WTC11 (cell line): ENCODE measurements around the gene MPP2. TPM values are rescaled to one million over a fixed set of nuclear protein-coding genes. Genes with fewer than 3 reads are reported as not detected.

Experiments used
- ATAC-seq: fragments of 200-7000 bp; cut with Tn5 transposase; 2 replicates; pipeline ENCODE4 v1.10.0; 2021; ENCODE audit warnings: mild to moderate bottlenecking, moderate library complexity
- CTCF ChIA-PET: fragments of 300-600 bp; sonication (Branson Sonifier 250); formaldehyde crosslinking; loops from one replicate; lab custom pipeline; 2021; ENCODE audit warnings: antibody characterized with exemption; lab: Charles Lee
- POLR2A ChIA-PET: fragments of 350-600 bp; sonication (Branson Sonifier 250); formaldehyde crosslinking; loops from one replicate; lab custom pipeline; 2021; ENCODE audit warnings: antibody characterized with exemption; lab: Charles Lee
- DNase-seq: peaks from one replicate; pipeline ENCODE4 v3.0.0; 2021; ENCODE audit warnings: low spot score
- H3K27ac Mint-ChIP-seq: 2 replicates; pipeline ENCODE4 v1.8.0; 2021; ENCODE audit warnings: mixed read lengths
- H3K27me3 Mint-ChIP-seq: 2 replicates; pipeline ENCODE4 v1.8.0; 2021; ENCODE audit warnings: low read depth, mild to moderate bottlenecking, moderate library complexity, mixed read lengths
- H3K36me3 Mint-ChIP-seq: 2 replicates; pipeline ENCODE4 v1.8.0; 2021; ENCODE audit warnings: mixed read lengths
- H3K4me1 Mint-ChIP-seq: 2 replicates; pipeline ENCODE4 v1.8.0; 2022; ENCODE audit warnings: mixed read lengths
- H3K4me3 Mint-ChIP-seq: 2 replicates; pipeline ENCODE4 v1.8.0; 2021; ENCODE audit warnings: mild to moderate bottlenecking, moderate library complexity, mixed read lengths
- H3K9me3 Mint-ChIP-seq: 2 replicates; pipeline ENCODE4 v1.8.0; 2021; ENCODE audit warnings: mixed read lengths
- ESRRA ChIP-seq: sonication (generic); formaldehyde crosslinking; IDR thresholded peaks from 2 replicates; pipeline ENCODE4 v1.8.1; 2022; ENCODE audit warnings: mild to moderate bottlenecking, missing genetic modification reagents, borderline replicate concordance
- GTF2I ChIP-seq: fragments of 250-450 bp; sonication (Bioruptor Pico); conservative IDR thresholded peaks from 2 replicates; pipeline ENCODE4 v1.4.0; 2021; ENCODE audit warnings: mild to moderate bottlenecking
- IRF2 ChIP-seq: sonication (generic); formaldehyde crosslinking; IDR thresholded peaks from 2 replicates; pipeline ENCODE4 v1.8.0; 2022; ENCODE audit warnings: low read depth, missing genetic modification reagents, borderline replicate concordance
- JAZF1 ChIP-seq: fragments of 250-450 bp; sonication (Bioruptor Pico); IDR thresholded peaks from 2 replicates; pipeline ENCODE4 v1.9.0; 2021; ENCODE audit warnings: moderate library complexity, mild to moderate bottlenecking, inconsistent platforms
- JUN ChIP-seq: sonication (generic); formaldehyde crosslinking; IDR thresholded peaks from 2 replicates; pipeline ENCODE4 v1.8.0; 2023; ENCODE audit warnings: mild to moderate bottlenecking, missing genetic modification reagents
- MYBL2 ChIP-seq: sonication (generic); formaldehyde crosslinking; IDR thresholded peaks from 2 replicates; pipeline ENCODE4 v1.8.1; 2023; ENCODE audit warnings: mild to moderate bottlenecking, moderate library complexity, missing genetic modification reagents
- NFYB ChIP-seq: sonication (generic); formaldehyde crosslinking; conservative IDR thresholded peaks from 2 replicates; pipeline ENCODE4 v1.8.0; 2022; ENCODE audit warnings: low read depth, missing genetic modification reagents
- NR2C2 ChIP-seq: sonication (generic); formaldehyde crosslinking; IDR thresholded peaks from 2 replicates; pipeline ENCODE4 v1.8.0; 2022; ENCODE audit warnings: mild to moderate bottlenecking, missing genetic modification reagents
- NR3C1 ChIP-seq: sonication (generic); formaldehyde crosslinking; conservative IDR thresholded peaks from 2 replicates; pipeline ENCODE4 v1.8.1; 2023; ENCODE audit warnings: low read depth, mild to moderate bottlenecking, missing genetic modification reagents
- OVOL2 ChIP-seq: fragments of 250-450 bp; sonication (Bioruptor Pico); IDR thresholded peaks from 2 replicates; pipeline ENCODE4 v1.9.0; 2021; ENCODE audit warnings: mild to moderate bottlenecking, borderline replicate concordance
- TEAD1 ChIP-seq: sonication (generic); formaldehyde crosslinking; IDR thresholded peaks from 2 replicates; pipeline ENCODE4 v1.8.0; 2022; ENCODE audit warnings: mild to moderate bottlenecking, missing genetic modification reagents
- TP53 ChIP-seq: sonication (generic); formaldehyde crosslinking; IDR thresholded peaks from 2 replicates; pipeline ENCODE4 v1.8.1; 2023; ENCODE audit warnings: mild to moderate bottlenecking, missing genetic modification reagents
- total RNA-seq: library from RNA; stranded (reverse); gene quantifications from 3 replicates; pipeline ENCODE4 v1.2.3, GENCODE V29; 2021
- TF ChIP-seq, protein P1 (sequence below): fragments of 250-450 bp; sonication (Bioruptor Pico); IDR thresholded peaks from 2 replicates; pipeline ENCODE4 v1.9.0; 2021; ENCODE audit warnings: mild to moderate bottlenecking
- TF ChIP-seq, protein P2 (sequence below): sonication (generic); formaldehyde crosslinking; IDR thresholded peaks from 2 replicates; pipeline ENCODE4 v1.8.0; 2022; ENCODE audit warnings: mild to moderate bottlenecking, missing genetic modification reagents
- TF ChIP-seq, protein P3 (sequence below): fragments of 250-450 bp; sonication (Bioruptor Pico); IDR thresholded peaks from 2 replicates; pipeline ENCODE4 v1.9.0; 2021; ENCODE audit warnings: mild to moderate bottlenecking, borderline replicate concordance
- TF ChIP-seq, protein P4 (sequence below): sonication (generic); formaldehyde crosslinking; IDR thresholded peaks from 2 replicates; pipeline ENCODE4 v1.8.0; 2023; ENCODE audit warnings: mild to moderate bottlenecking, missing genetic modification reagents
- TF ChIP-seq, protein P5 (sequence below): fragments of 250-450 bp; sonication (Bioruptor Pico); IDR thresholded peaks from 2 replicates; pipeline ENCODE4 v1.9.0; 2021; ENCODE audit warnings: moderate library complexity, mild to moderate bottlenecking, inconsistent platforms, borderline replicate concordance

MPP2 gene
- total RNA-seq, 1 experiment from 2014 or later: 29.3 TPM

DNA sequence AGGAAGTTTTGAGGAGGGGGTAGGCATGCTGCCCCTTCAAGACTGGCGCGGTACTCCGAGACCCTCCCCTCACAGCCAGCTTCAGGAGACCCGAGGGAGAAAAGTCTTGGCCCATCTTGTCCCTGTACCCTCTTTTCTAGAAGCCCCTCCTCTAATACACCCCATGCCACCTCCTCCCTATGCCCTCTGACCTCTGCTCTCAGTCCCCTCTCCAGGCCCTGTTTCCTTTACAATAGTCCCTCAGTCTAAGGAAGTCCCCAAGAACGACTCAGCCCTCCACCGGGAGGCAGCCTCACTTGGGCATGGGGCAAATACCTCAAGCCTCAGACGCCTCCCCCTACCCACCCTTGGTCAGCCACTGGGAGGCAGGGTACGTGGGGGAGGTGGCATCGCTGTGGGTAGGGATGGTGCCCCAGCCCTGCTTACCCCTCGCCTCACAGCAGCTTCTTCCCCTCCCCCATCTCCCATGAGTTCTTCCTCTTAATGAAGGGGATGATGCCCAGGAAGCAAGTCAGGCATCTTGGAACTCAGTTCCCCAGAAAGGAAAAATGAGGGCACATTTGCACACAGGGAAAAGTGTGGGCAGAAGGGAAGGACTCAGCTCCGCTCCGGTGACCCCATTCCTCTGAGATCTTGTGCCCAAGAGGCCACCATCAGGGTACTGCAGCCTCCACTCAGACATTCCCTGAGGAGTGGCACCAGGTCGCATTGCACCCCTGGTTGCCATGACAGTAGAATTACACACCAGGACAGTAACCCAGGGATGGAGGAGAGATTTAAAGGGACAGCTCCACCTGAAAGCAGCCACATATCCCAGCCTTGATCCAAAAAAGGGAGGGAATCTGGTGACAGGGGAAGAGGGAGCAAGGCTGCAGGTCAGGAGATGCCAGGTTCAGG, 6.2 kb downstream of the MPP2 start:
- ChIA-PET POLR2A (interaction anchor here (0.5 kb wide), 1 partner anchor 12 kb away, joined by 3 read pairs; no protein-coding TSS in a partner anchor), CTCF (interaction anchor here (0.6 to 4.7 kb wide), 10 partner anchors 8 to 105 kb away, joined by 3 to 33 read pairs (median 6); partner anchors contain the start of gene CD300LG)
- Mint-ChIP-seq H3K9me3 (no peaks in the 10 kb centered on the region), H3K36me3 (peaks cover 4% of the 10 kb centered on the region; the same call in 1 of the 2 replicates), H3K4me1 (peaks cover 60% of the 10 kb centered on the region), H3K4me3 (peak overlapping the region; percentile 75), H3K27me3 (peaks cover 39% of the 10 kb centered on the region), H3K27ac (no peak overlapping the region)
- no peak for TF ChIP-seq NR3C1 (CRISPR knock-in tag)
- no peak for TF ChIP-seq NFYB (CRISPR knock-in tag)
- TF ChIP-seq, protein P1, sequence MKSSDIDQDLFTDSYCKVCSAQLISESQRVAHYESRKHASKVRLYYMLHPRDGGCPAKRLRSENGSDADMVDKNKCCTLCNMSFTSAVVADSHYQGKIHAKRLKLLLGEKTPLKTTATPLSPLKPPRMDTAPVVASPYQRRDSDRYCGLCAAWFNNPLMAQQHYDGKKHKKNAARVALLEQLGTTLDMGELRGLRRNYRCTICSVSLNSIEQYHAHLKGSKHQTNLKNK: no peak
- TF ChIP-seq, protein P2, sequence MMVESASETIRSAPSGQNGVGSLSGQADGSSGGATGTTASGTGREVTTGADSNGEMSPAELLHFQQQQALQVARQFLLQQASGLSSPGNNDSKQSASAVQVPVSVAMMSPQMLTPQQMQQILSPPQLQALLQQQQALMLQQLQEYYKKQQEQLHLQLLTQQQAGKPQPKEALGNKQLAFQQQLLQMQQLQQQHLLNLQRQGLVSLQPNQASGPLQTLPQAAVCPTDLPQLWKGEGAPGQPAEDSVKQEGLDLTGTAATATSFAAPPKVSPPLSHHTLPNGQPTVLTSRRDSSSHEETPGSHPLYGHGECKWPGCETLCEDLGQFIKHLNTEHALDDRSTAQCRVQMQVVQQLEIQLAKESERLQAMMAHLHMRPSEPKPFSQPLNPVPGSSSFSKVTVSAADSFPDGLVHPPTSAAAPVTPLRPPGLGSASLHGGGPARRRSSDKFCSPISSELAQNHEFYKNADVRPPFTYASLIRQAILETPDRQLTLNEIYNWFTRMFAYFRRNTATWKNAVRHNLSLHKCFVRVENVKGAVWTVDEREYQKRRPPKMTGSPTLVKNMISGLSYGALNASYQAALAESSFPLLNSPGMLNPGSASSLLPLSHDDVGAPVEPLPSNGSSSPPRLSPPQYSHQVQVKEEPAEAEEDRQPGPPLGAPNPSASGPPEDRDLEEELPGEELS (CRISPR knock-in tag): no peak
- TF ChIP-seq, protein P3, sequence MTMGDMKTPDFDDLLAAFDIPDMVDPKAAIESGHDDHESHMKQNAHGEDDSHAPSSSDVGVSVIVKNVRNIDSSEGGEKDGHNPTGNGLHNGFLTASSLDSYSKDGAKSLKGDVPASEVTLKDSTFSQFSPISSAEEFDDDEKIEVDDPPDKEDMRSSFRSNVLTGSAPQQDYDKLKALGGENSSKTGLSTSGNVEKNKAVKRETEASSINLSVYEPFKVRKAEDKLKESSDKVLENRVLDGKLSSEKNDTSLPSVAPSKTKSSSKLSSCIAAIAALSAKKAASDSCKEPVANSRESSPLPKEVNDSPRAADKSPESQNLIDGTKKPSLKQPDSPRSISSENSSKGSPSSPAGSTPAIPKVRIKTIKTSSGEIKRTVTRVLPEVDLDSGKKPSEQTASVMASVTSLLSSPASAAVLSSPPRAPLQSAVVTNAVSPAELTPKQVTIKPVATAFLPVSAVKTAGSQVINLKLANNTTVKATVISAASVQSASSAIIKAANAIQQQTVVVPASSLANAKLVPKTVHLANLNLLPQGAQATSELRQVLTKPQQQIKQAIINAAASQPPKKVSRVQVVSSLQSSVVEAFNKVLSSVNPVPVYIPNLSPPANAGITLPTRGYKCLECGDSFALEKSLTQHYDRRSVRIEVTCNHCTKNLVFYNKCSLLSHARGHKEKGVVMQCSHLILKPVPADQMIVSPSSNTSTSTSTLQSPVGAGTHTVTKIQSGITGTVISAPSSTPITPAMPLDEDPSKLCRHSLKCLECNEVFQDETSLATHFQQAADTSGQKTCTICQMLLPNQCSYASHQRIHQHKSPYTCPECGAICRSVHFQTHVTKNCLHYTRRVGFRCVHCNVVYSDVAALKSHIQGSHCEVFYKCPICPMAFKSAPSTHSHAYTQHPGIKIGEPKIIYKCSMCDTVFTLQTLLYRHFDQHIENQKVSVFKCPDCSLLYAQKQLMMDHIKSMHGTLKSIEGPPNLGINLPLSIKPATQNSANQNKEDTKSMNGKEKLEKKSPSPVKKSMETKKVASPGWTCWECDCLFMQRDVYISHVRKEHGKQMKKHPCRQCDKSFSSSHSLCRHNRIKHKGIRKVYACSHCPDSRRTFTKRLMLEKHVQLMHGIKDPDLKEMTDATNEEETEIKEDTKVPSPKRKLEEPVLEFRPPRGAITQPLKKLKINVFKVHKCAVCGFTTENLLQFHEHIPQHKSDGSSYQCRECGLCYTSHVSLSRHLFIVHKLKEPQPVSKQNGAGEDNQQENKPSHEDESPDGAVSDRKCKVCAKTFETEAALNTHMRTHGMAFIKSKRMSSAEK (CRISPR knock-in tag): no peak
- no peak for TF ChIP-seq MYBL2 (CRISPR knock-in tag)
- TF ChIP-seq TEAD1 (CRISPR knock-in tag): no peak
- no peak for TF ChIP-seq OVOL2
- TF ChIP-seq IRF2 (CRISPR knock-in tag): no peak
- no peak for TF ChIP-seq GTF2I (CRISPR knock-in tag)
- TF ChIP-seq JUN: no peak
- no peak for TF ChIP-seq JAZF1 (CRISPR knock-in tag)
- TF ChIP-seq ESRRA (CRISPR knock-in tag): no peak
- TF ChIP-seq, protein P4, sequence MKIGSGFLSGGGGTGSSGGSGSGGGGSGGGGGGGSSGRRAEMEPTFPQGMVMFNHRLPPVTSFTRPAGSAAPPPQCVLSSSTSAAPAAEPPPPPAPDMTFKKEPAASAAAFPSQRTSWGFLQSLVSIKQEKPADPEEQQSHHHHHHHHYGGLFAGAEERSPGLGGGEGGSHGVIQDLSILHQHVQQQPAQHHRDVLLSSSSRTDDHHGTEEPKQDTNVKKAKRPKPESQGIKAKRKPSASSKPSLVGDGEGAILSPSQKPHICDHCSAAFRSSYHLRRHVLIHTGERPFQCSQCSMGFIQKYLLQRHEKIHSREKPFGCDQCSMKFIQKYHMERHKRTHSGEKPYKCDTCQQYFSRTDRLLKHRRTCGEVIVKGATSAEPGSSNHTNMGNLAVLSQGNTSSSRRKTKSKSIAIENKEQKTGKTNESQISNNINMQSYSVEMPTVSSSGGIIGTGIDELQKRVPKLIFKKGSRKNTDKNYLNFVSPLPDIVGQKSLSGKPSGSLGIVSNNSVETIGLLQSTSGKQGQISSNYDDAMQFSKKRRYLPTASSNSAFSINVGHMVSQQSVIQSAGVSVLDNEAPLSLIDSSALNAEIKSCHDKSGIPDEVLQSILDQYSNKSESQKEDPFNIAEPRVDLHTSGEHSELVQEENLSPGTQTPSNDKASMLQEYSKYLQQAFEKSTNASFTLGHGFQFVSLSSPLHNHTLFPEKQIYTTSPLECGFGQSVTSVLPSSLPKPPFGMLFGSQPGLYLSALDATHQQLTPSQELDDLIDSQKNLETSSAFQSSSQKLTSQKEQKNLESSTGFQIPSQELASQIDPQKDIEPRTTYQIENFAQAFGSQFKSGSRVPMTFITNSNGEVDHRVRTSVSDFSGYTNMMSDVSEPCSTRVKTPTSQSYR (CRISPR knock-in tag): no peak
- TF ChIP-seq, protein P5, sequence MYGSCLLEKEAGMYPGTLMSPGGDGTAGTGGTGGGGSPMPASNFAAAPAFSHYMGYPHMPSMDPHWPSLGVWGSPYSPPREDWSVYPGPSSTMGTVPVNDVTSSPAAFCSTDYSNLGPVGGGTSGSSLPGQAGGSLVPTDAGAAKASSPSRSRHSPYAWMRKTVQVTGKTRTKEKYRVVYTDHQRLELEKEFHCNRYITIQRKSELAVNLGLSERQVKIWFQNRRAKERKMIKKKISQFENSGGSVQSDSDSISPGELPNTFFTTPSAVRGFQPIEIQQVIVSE (CRISPR knock-in tag): no peak
- no peak for TF ChIP-seq TP53 (CRISPR knock-in tag)
- no peak for TF ChIP-seq NR2C2 (CRISPR knock-in tag)
- no peak for DNase-seq
- ATAC-seq: peak; percentile 34
